ENCODE results near the gene MS4A14.

- no peak for TF ChIP-seq EZH2 (IDR thresholded peaks at IDR 0.05; ENCODE audit: insufficient read depth, poor library complexity, severe bottlenecking)
- TF ChIP-seq EZH2phosphoT487 (IDR thresholded peaks at IDR 0.05; ENCODE audit: insufficient read depth, low read depth): no peak
Measured at GRCh38 chr11:60394666-60395380, 1.4 kb upstream of the MS4A14 start.
